HG02852 (cell line): ENCODE results near the gene GCNT4.
"Not testable (repeated sequence)": the region's sequence is repeated elsewhere in the genome, so short reads cannot be mapped to it uniquely, and the experiment has no call there.

ENCODE experiments used
- ATAC-seq: cut with Tn5 transposase; IDR thresholded peaks from one replicate; pipeline ENCODE4 v1.9.1; 2021; ENCODE audit warnings: mild to moderate bottlenecking, moderate library complexity; ENCODE audit not compliant: unreplicated experiment

GCNT4 gene

GRCh38 chr5:75052192-75053053 lies at the start of gene GCNT4:
GCNT4 (minus strand) TSS chr5:75052558; CDS start chr5:75030037, 22,521 bp downstream.
- ATAC-seq: peak; percentile 29

- not testable (repeated sequence) for ATAC-seq
These were observed 43.6 kb upstream of the GCNT4 start for GRCh38 chr5:75095956-75096355.

DNA sequence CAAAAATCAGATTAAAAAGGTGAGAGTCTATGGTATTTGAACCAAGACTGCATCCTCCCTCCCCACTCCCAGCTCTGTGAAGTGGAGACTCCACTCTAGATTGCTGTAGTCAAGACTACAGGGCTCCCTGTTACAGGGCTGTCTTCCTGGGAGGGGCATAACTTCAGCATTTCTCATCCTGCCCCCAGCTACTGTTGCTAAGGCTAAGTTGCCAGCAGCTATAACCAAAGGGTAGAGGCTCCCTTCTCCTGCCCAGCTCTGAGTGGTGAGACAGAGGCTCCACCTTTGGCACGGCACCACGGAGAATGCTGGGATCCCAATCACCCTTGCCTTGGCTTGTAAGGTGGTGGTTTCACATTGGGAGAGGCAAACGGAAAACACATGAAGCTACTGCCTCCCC lies 39.2 kb upstream of the GCNT4 start:
- no peak for ATAC-seq

GRCh38 chr5:75089662-75090061 lies 37.3 kb upstream of the GCNT4 start:
- ATAC-seq: no peak

DNA sequence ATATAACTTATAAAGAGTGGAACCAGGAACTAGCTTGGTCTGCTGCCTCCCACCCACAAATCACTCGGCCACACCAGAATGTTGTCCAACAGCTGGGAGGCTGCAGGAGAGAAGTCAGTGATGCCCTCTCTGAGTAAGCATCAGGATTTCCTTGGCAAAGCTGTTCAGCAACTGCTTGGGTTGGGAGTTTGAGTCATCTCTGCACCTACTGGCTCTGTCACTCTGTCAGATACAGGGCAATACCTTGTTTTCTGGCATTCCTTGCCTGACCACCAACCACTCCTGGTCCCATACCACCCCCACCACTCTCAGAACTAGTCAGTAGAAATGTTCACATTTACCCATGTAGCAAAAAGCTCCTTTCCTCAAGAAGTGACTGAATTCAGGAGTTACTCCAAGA lies 36.8 kb upstream of the GCNT4 start:
- no peak for ATAC-seq

- no peak for ATAC-seq
These were observed 36.3 kb upstream of the GCNT4 start for GRCh38 chr5:75088648-75089047.

- no peak for ATAC-seq
These were observed 29.2 kb upstream of the GCNT4 start for GRCh38 chr5:75081510-75081909.

GRCh38 chr5:75079346-75079745 lies 27.0 kb upstream of the GCNT4 start:
- not testable (repeated sequence) for ATAC-seq

DNA sequence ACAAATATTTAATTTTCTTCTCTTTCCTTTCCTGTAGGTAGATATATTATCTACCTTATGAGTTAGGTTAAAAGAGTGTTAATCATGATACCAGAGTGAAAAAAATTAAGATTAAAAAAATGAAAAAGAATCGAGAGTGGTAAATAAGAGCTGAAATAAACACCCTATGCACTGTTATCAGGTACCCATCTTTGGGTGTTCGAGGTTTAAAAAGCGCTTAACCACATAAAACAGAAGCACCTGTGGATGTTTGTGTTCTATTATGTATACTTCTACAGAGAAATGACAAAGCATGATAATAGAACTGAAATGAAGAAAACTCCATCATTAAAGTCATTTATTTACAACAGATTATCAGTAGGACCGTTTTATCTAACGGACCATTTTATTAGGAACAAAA lies 25.7 kb upstream of the GCNT4 start:
- no peak for ATAC-seq

- ATAC-seq: no peak
These were observed 19.7 kb upstream of the GCNT4 start for GRCh38 chr5:75072061-75072460.

DNA sequence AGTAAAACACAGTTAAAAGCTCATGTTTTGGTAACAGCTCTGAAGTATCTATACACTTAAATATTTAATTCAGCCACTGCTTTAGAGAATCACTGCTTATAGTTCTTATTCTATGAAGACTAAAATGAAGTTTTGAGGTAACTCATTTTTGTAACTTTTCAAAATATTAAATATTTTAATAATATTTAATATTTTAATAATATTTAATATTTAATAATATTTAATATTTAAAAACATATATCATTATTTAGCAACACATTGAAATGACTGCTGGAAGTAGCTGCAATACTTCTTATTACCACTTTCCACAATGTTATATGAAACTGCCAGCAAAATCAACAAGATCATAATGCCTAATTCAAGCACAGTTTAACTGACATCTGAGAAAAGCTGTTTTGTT lies 18.7 kb upstream of the GCNT4 start:
- ATAC-seq: no peak

- ATAC-seq: no peak
These were observed 15.1 kb upstream of the GCNT4 start for GRCh38 chr5:75067434-75067833.

- ATAC-seq: no peak
These were observed 10.7 kb upstream of the GCNT4 start for GRCh38 chr5:75062925-75063531.

- no peak for ATAC-seq
These were observed 7.7 kb upstream of the GCNT4 start for GRCh38 chr5:75059912-75060545.

- no peak for ATAC-seq
These were observed 6.7 kb upstream of the GCNT4 start for GRCh38 chr5:75058986-75059535.

- ATAC-seq: no peak
These were observed 5.2 kb upstream of the GCNT4 start for GRCh38 chr5:75057561-75057960.

DNA sequence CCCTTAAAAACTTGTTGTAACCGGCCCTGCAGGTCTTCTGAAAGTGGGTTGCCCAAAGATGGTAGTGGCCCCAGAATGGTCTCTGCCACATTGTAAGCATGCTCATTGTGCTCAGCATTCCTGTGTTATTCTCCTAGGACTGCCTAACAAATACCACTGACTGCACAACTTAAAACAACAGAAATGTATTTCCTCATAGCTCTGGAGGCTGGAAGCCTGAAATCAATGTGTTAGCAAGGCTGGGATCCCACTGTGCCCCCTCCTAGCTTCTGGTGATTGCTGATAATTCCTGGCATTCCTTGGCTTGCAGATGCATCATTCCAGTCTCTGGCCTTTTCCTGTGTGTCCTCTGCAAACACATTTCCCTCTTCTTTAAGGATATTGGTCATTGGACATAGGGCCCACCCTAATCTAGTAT lies 3.4 kb upstream of the GCNT4 start:
- ATAC-seq: no peak

DNA sequence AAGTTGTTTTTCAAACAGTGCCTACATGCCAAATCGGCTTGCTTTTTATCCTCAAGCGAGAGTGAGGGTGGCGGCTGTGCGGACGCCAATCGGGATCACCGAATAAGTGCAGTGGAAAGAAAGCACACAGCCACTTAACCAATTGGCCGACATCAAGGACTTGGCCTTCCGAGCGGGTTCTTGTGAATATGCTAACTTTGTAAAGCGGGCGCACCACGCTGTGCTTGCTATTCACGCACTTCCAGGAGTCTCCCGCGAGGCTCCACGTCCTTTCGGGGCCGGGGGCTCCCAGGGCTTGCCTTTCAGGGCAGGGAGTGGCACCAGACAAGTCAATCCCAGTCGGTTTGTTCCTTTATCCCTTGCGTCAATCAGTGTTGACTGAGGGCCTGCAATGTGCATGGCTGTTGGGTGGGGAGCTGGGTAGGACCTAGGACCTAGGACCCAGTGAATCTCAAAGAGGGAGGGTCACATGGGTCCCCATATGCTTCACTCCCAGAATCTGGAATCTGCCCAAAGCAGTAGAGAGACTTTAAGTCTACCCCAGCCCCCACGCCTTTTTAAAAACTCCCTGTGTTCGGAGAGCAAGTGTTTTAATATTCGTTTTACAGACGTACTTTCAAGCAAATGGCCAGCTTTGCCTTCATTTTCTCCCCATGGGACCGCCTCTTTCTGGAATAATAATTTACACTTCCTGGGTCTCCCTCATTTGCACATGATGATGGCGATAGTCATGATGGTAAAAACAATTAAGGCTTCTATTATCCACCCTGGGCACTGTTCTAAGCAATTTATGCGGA lies 2.0 kb upstream of the GCNT4 start:
- ATAC-seq: no peak

DNA sequence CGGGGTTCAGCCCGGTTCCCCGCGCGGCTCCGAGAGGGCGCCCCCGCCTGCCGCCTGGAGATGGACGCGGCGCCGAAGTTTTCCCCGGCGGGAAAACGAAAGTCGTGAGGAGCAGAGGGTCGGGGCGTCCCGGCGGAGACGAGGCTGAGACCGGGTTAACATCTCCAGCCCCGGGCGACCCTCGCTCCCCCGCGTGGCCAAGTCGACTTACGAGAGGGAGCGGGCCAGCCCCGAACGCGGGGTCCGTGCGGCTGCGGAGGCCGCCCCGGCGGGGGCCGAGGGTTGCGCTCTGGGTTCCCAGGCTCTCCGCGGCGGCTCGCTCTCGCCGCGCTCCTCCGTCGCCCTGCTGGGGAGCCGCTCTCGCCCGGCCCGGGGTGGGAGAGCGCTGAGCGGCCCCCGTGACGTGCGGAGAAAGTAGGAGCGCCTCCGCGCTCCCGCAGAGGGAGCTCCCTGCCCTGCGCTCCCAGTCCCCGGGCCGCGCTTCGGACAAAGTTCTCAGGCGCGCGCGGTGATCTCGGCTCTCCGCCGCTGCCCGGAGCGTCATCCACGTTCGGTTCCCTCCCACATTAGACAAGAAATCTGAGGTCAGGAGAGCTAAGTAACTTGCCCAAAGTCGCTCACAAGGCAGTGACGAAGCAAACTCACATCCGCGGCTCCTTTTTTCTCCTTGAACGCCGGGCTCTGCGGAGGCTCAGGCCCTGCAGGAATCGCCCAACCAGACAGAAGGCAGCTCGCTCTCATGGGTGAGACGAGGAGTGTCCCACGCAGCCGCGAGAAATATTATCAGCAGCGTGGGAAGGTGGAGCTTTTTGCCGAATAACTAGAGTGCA lies 1.2 kb upstream of the GCNT4 start:
- peak; percentile 36 for ATAC-seq

- peak; percentile 14 for ATAC-seq
These were observed 621 bp upstream of the GCNT4 start for GRCh38 chr5:75053054-75053303.
